ENCODE results near the gene CCDC144A. TPM values are rescaled to one million over a fixed set of nuclear protein-coding genes. Genes with fewer than 3 reads are reported as not detected.
"Not testable (repeated sequence)": the region's sequence is repeated elsewhere in the genome, so short reads cannot be mapped to it uniquely, and the experiment has no call there.

Gene CCDC144A
- total RNA-seq, 1 experiment from 2014 or later, result not detected

DNA sequence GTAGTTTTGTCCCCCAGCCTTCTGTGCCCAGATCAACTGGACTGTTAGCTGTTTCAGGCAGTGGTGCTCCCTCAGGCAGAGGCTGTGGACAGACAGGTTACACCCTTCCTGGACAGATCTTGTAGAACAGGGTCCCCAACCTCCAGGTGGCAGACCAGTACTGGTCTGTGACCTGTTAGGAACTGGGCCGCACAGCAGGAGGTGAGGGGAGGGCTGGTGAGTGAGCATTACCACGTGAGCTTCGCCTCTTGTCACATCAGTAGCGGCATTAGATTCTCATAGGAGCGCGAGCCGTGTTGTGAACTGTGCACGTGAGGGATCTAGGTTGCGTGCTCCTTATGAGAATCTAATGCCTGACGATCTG is 61.9 kb downstream of the CCDC144A start:
- not testable (repeated sequence) for DNase-seq (ENCODE audit: low read depth)

DNA sequence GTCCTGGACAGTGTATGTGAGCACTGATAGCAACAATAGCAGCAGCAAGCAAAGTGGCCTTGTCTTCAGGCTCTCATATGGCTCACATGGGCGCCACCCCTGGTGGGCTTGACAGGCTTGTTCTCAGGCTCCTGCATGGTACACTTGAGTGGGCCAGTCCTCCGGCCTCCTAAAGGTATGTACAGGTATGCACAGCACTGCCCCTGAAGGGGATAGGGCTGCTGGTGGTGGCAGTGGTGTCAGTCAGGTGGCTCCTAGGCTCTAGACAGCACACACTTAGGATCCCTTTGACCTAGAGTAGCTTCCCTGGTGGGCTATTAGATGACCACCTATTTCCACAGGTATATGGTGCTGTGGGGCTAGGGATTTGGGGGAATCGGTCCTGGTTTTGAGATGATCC is 67.5 kb downstream of the CCDC144A start:
- not testable (repeated sequence) for DNase-seq (ENCODE audit: low read depth)

DNA sequence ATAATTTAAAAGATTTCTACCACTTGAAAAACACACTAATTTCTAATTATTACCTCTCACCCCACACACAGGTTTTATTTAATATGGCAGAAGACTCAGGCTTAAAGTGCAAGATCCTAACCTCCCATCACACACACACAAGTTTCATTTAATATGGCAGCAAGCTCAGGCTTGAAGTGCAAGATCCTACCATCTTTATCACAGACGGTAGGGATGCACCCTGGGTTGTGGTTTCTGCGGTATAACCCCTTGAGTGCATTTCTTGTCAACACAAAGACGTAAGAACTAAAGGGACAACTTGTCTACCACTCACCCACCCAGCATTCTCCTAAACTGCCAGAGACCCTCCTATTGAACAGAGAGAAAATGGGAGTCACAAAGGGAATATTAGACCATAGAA is 68.1 kb downstream of the CCDC144A start:
- DNase-seq (ENCODE audit: low read depth), result not testable (repeated sequence)

DNA sequence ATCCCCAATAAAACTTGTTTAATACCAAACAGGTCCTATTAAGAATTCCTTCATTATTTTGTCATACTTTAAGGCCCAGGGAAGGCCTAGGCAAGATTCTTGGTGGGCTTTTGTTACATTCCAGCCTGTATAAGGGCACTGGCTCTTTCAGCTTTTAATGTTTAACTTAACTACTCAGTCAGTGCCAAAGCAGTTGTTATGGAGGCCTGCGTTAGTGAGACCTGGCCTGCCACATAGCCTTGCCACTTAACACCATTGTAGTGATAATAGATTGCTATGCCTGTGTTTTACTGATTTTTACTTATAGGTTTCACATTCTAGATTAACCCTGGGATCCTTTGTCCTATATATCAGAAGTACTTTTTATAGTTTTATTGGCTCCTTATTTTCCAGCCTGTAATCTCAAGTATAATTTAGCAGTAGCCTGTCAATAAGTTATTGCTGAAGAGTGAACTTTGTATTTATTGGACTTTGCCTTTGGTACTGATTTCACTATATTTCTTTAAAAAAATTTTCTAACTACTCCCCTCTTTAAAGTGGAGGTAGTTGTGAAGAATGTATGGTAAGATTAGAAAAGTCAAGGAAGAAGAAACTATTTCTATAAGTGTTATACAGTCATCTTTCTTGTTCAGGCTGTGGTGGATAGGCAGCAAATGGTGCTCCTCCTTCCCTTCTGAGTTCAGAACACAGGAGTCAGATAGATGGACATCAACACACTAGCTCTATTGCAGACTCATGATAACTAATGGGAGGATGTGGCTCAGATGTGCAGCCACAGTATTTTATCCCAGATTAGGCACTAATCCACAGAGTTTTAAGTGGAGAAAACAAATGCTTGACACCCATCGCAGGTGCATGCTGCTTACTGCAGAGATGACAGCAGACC is 78.5 kb downstream of the CCDC144A start:
- DNase-seq (ENCODE audit: low read depth), result not testable (repeated sequence)

DNA sequence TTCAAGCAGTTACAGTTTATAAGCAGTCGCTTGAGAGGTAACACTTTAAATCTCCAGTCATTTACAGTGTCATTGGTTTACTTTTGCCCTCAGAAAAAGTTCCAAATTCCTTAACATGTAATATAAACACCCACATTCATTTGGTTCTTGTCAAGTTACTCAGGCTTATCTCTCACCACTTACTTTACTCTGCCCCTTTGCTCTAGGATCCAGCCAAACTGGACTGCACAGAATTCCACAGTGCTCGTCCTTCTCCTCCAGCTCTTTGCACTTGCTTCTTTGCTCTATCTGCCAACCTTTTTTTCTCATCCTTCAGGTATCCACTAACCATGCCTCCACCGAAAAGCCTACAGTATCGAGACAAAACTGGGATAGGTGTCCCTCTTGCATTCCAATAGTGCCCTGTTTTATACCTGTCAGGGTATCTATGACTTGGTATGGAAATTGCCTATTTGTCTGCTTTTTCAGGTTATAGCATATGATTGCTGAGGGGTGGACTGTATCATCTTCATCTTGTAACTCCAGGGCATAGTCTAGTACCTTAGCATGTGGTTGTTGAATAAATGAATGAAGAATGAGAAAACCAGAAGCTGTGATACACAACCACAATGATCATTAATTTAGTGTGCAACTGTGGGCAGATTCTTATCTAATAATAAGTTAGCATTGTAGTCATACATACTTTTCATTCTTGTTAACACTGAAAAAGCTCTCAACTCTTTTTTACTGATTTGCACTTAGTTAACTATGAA is 82.5 kb downstream of the CCDC144A start:
- DNase-seq (ENCODE audit: low read depth), result not testable (repeated sequence)

DNA sequence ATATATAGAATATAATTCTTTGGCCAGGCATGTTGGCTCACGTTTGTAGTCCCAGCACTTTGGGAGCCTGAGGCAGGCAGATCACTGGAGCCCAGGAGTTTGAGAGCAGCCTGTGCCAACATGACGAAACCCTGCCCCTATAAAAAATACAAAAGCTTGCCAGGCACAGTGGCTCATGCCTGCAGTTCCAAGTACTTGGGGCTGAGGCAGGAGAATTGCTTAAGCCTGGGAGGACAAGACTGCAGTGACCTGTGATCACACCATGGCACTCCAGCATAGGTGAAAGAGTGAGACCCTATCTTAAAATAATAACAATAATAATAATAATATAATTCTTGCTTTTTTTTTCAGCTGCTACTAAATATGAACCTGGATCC is 83.1 kb downstream of the CCDC144A start:
- DNase-seq (ENCODE audit: low read depth), result not testable (repeated sequence)

DNA sequence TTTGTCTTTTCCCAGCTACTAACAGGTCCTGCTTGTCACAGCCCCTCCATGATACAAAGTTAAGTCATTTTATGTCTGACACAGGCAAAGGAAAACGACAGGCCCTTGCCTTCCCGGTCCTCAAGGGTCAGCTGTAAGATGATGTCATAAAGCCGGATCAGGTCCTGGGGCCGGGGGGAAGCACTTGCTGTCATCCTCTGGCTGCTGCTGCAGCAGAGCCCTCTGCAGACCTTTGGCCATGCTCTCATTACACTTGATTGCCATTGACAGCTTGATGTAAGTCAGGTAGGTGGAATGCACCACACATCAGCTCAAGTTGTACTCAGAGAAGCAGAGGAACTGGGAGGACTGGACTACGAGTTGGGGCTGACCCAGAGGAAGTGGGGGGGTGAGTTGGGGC is 97.8 kb downstream of the CCDC144A start:
- DNase-seq (ENCODE audit: low read depth), result not testable (repeated sequence)

DNA sequence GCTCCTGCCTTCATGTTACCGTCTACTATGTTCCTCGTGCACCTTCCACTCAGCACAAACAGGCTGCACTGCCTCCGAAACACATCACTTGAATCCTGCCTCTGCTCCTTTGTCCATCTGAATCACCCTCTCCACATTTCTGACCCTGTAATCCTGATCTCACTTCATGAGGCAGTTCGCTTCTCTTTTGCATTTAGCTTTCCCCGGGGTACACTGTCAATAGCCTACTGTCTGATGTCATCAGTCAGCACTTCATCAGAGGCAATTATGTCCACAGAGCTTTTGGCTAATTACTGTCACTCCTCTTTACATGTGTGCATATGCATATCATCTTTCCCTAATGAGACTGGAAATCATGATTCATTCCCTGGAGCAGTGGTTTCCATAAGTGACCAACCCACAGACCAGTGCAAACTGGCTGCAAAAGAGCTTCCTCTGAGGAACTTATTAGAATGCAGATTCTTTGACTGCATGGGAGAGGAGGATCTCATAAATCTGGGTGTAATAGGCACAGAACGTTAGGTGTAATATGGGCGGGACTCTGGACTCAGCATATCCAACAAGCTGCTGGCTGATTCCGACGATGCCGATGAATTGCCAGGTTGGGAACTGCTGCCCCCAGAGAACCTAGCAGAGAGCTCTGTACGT is 99.0 kb downstream of the CCDC144A start:
- DNase-seq (ENCODE audit: low read depth), result not testable (repeated sequence)

DNA sequence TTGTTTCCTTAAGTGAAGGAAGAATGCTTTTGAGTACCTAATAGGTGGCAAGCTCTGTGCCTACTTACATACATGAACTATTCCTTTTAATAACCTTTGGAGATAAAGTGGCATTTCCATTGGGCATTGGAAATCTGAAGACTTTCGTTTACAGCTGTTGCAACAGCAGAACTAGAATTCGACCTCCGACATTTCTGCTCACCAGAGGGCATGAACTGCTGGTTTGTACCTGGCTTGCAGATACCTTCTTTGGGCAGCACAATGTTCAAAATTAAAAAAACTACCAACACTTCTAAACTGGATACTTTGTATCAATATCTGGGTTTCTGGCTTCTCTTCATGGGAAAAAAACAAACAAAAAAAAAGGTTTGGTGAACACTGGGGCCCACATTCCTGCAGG is 99.6 kb downstream of the CCDC144A start:
- not testable (repeated sequence) for DNase-seq (ENCODE audit: low read depth)

DNA sequence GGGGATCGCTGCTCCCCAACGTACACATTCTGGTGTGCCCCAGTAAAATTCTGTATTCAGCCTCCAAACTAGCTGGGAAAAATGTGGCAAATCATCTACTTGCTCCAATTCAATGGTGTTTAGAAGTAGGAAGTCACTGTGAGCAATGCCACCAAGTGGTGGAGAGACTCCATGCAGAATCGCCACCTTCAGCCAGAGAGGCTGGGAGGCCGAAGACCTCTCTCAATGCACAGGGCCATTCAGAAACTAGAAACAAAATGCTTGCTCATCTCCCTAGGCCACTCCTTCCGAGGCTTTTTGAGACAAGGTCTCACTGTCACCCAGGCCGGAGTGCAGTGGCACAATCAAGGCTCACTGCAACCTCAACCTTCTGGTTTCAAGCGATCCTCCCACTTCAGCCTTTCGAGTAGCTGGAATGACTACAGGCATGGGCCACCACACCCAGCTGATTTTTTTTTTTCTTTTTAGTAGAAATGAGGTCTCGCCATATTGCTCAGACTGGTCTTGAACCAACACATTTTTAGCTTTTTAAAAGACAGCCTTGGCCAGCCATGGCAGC is 100.4 kb downstream of the CCDC144A start:
- not testable (repeated sequence) for DNase-seq (ENCODE audit: low read depth)

DNA sequence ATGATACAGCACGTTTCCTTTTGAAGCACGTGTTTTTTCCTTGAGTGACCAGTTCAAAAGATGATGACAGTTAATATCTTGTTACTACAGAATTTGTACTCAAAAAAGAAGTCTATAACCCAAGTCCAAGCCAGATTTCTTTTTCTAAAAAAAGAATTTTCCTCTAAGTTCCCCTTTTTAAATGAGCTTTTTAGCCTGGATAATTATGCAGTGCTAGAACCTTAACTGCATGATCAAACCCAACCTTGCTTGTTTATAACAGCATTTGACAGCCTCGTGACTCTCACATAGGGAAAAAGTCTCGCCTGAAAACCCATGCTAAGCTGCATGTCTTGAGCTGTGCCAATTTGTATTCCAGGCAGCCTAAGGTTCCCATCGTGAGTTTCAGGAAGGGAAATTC is 104.2 kb downstream of the CCDC144A start:
- DNase-seq (ENCODE audit: low read depth), result not testable (repeated sequence)

DNA sequence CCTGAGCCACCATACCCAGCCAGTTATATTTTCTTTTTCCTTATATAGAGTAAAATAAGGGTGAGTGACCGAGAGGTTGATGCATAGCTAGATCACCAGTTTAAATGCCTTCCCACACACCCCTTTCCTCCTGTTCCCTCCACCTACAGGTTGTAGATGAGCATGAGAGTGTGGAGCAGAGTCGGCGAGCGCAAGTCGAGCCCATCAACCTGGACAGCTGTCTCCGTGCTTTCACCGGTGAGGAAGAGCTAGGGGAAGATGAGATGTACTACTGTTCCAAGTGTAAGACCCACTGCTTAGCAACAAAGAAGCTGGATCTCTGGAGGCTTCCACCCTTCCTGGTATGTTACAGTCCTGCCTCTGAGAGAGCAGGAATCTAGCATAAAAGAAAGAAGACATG is 105.9 kb downstream of the CCDC144A start:
- DNase-seq (ENCODE audit: low read depth), result not testable (repeated sequence)

DNA sequence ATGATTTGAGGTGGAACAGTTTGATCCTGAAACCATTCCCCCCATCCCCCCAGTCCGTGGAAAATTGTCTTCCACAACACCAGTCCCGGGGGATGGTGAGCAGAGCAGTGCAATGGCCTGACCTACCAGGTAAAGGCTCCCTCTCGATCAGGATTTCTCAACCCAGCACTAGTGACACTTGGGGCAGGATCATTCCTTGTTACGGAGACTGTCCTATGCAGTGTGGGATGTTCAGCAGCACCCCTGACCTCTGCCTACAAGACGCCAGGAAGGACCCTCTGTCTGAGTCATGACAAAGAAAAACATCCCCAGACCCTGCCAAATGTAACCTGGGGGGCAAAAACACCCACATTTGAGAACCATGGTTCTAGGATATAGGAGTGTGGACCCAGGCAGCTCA is 114.8 kb downstream of the CCDC144A start:
- not testable (repeated sequence) for DNase-seq (ENCODE audit: low read depth)

DNA sequence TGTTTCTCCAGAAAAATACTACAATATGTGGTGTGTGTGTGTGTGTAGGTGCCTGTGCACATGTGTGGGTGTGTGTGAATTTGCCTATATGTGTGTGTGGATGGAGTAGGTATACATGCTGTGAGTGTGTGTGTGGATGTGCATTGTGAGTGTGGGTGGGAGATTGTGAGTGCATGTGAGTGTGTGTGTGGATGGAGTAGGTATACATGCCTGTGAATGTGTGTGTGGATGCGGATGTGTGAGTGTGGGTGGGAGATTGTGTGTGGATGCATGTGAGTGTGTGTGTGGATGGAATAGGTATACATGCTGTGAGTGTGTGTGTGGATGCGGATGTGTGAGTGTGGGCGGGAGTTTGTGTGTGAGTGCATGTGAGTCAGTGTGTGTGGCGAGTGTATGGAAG is 116.6 kb downstream of the CCDC144A start:
- not testable (repeated sequence) for DNase-seq (ENCODE audit: low read depth)

DNA sequence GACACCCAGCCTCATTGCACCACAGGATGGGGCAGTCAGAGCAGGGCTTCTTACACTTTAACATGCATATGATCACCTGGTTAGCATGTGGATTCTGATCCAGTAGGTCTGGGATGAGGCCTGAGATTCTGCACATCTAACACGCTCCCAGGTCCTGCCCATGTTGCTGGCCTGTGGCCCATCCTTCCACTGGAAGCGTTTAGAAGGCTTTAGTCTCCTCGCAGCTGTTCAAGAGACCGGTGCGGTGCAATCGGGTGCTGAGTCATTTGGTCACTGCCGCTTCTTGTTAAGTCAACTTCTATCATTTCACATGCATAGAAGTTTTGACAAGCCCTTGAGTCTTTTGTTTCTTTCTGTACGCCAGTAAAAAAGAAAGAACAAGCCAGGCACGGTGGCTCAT is 117.6 kb downstream of the CCDC144A start:
- not testable (repeated sequence) for DNase-seq (ENCODE audit: low read depth)

DNA sequence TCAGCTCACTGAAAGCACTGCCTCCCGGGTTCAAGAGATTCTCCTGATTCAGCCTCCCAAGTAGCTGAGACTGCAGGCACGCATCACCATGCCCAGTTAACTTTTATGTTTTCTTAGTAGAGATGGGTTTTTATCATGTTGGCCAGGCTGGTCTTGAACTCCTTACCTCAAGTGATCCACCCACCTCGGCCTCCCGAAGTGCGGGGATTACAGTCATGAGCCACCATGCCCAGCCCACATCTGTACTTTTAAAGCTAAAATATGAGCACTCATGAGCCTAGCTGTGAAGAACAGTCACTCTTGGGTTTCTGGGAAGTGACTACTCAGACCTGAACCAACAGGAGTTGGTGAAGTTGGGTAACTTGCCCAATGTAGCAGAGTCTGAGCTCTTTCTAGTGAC is 120.2 kb downstream of the CCDC144A start:
- not testable (repeated sequence) for DNase-seq (ENCODE audit: low read depth)

DNA sequence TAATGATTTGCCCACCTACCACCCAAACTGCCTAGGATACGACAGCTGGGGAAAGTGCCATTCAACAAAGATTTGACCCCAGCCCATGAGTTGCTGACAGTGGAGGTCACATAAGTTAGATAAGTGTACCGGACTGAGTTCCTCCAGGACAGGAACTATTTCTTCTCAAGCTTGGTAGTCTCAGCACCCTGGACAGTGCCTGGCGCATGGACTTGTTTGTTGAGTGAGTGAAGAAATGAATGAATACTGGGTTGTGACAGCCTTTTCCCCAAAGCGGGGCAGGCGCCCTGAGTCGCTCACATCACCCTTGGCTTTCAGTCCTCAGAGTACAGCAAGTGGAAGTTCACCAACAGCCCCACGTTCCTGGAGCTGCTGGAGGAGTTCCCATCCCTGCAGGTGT is 122.1 kb downstream of the CCDC144A start:
- not testable (repeated sequence) for DNase-seq (ENCODE audit: low read depth)

DNA sequence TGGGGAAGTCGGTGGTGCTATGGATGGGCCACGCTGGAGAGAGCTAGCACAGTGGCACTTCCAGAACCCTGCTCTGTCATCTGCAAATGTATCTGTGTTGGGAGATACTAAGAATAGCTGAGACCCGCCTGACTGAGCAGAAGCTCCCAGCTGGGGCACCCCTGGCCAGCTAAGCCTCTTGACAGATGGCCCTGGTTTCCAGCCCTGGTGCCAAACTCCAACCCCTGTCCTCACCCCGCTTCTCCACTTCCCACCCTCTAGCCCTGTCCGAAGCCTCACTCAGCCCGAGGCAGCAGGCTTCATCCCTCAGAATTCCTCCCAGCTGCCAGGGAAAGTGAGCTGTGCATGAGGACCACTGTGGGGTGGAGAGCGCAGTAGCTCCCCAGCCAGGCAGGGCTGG is 124.4 kb downstream of the CCDC144A start:
- no peak for DNase-seq (ENCODE audit: low read depth)

DNA sequence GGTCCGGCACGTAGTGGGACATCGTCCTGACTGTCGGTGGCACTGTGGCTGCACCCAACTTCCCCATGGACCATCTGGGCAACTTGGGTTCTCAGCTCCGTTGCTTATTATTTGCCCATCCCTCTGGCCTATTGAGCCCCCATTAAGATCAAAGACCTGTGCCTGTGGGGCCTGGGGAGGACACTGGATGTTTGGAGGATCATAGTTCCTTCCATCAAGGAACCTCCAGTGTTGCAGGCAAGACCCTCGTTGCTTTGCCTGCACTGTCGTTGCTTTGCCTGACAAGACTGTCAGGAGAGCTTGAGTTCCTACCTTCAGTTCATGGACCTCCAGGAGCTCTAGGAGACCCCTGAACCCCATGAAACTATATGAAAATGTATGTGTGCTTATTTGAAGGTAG is 127.2 kb downstream of the CCDC144A start:
- no peak for DNase-seq (ENCODE audit: low read depth)

DNA sequence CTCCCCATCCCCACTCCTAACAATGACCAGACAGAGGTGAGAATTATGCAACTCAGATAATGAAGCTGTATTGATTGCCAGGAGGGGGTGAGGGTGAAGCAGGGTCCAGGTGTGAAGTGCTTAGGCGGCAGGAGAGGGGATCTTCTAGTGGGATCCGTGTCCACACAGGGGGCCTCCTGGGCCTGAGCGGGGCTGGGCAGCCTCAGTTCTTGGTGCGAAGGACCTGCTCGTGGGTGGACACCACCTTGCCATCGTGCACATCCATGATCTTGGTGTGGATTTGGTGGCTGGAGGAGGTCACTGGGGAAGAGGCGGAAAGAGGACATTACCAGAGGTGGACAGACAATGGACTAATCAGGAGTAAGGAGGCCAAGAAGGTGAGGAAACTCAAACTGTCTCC is 127.9 kb downstream of the CCDC144A start:
- DNase-seq (ENCODE audit: low read depth), result not testable (repeated sequence)

DNA sequence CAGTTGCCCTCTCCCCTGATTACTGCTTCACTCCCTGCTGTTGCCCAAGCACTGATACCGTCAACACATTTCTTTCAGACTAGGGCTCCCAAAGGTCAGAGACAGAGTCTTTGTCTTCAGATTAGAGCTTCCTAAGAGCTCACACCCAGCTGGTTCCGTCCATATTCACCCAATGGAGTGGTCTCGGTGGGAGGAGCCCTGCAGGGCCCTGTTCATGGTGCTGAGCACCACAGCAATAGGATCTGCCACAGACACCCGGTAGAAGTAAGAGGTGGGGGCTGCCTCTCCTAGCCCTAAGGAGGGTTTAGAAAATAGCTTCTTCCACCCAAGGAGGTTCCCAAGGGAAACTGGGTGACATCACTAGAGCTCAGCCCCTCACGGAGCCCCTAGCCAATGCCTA is 128.3 kb downstream of the CCDC144A start:
- no peak for DNase-seq (ENCODE audit: low read depth)

All from HT1080 (cell line).